NCI-H1694 (cell line): ENCODE measurements around the gene GRK6.
"Not testable (repeated sequence)": the region's sequence is repeated elsewhere in the genome, so short reads cannot be mapped to it uniquely, and the experiment has no call there.

Experiments
- DNase-seq: peaks from one replicate; lab custom pipeline; 2025; lab: John Stamatoyannopoulos, UW

Gene GRK6

GRCh38 chr5:177399997-177400868 is 26.2 kb upstream of the GRK6 start, which contains the start of gene PFN3:
Gene PFN3 (minus strand): TSS chr5:177400661. CDS start chr5:177400576, 85 bp downstream.
- no peak for DNase-seq

DNA sequence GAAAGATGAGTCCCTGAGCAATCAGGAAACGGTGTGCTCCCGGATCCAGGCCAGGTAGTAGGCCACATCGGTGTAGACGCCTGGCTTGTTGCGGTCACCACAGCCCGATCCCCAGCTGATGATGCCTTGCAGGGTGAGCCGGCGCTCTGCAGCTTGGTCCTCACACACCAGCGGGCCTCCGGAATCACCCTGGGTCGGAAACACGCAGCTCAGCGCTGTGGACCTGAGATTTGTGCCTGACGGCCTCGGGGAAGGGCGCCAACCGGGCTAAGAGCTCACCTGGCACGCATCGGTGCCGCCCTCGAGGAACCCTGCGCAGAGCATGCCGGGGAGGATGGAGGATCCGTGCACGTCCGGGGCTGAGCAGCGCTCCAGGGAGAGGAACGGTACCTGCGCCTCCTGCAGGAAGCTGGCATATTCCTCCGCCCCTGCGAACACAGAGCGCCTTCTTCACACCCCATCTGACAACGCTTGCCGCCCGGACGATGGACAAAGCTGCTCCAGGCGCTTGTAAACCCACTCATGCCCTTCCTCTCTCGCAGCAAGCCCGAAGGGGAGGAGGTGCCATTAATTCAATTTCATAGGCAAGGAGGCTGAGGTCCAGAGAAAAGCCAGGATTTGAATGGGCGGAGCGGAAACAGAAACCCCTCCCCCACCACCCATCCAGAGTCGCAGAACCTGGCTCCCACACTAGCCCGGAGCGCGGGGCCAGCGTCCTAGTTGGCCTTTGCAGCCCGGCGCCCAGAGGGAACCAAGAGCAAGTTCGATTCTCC is 24.0 kb upstream of the GRK6 start:
- peak; percentile 24 for DNase-seq

DNA sequence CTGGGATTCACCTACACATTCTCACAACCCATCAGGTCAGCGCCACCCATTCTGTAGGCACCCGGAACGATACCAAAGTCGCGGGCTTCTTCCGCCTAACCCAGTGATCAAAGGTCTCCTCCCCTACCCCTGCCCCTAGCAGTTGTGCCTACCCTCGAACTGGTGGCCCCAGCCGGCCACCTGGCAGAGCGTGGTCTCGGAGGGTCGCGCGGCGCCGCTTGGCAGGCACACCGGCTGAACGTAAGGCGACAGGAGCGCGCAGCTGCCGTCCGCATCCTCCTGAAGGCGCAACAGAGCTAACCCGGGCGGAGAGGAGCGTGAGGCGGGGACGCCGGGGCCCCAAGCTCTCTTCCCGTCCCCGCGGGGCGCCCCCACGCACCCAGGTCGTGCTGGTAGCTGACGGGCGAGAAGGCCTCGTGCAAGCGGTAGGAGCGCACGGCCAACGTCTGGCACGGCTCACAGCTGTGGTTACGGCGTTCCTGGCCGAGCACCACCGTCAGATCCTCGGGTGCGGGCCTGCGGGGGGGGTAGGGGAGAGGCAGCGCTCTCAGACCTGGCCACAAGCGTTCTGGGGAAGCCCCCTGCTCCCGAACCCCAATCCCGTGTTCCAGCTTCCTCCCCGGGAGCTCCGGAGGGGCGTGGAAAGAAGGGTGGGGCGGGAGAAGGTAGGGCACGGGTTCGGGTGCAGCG is 23.2 kb upstream of the GRK6 start:
- no peak for DNase-seq

- peak; percentile 38 for DNase-seq
Measured at GRCh38 chr5:177403792-177404640, 22.5 kb upstream of the GRK6 start.

DNA sequence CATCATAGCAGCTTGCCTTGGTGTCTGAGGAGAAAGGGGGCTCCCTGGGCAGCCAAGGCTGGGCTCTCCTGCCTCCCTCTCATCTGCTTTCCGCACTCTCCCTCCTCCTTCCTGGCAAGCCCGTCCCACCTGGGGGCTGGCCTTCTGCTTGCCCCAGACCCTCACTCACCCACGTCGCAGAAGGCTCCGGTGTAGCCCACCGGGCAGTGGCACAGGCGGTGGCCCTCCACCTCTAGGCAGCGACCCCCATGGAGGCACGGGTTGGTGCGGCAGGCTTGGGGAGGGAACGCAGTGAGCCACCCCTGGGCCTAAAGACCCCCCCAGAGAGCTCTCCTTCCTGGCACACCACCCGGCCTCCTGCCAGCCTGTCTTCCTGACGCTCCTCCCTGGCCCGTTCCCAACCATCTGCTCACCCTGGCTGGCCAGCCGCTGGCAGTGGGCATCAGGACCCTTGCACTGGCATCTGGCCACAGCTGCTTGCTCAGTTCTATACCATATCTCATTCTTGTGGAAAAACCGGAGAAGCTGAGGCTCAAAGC is 21.8 kb upstream of the GRK6 start:
- DNase-seq: no peak

GRCh38 chr5:177405312-177405711 is 21.2 kb upstream of the GRK6 start:
- no peak for DNase-seq

DNA sequence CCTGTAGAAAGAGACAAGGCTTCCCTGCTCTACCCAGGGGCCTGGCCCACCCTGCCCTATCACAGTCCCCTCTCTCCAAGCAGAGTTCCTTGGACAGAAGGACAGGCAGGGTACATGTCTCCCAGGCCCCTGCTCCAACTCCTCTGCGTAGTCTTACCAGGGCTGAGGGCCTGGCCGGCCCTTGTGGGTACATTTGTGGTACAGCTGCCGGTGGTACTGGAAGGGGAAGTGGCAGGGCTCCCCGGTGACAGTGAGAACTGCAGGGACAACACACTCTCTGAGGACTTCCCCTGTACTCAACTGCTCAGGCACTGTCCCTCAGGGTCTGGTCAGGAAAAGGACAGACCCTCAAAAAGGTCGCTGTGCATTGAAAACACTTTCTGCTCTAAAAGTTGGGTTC is 20.7 kb upstream of the GRK6 start:
- DNase-seq: no peak

- DNase-seq: no peak
Measured at GRCh38 chr5:177409043-177409801, 17.3 kb upstream of the GRK6 start, which contains the start of gene F12. Gene F12 (minus strand): TSS chr5:177409564. CDS start chr5:177409527, 37 bp downstream.

GRCh38 chr5:177410575-177410974 is 15.9 kb upstream of the GRK6 start:
- no peak for DNase-seq

GRCh38 chr5:177412603-177413233 is 13.8 kb upstream of the GRK6 start:
- no peak for DNase-seq

- DNase-seq: no peak
Measured at GRCh38 chr5:177414481-177414880, 12.0 kb upstream of the GRK6 start.

- not testable (repeated sequence) for DNase-seq
Measured at GRCh38 chr5:177417081-177417480, 9.4 kb upstream of the GRK6 start.

DNA sequence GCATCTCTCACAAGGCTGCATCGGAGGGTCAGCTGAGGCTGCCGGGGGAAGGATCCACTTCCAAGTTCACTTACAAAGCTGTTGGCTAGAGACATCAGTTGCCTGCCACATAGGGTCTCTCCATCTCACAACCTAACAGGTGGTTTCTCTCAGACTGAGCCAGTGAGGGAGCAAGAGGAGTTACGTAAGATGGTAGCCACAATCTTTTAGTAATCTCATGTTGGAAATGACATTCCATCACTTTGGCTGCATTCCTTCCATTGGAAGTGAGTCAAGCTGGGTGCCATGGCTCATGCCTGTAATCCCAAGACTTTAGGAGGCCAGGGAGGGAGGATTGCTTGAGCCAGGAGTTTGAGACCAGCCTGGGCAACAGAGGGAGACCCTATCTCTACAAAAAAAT is 7.4 kb upstream of the GRK6 start:
- DNase-seq: no peak

DNA sequence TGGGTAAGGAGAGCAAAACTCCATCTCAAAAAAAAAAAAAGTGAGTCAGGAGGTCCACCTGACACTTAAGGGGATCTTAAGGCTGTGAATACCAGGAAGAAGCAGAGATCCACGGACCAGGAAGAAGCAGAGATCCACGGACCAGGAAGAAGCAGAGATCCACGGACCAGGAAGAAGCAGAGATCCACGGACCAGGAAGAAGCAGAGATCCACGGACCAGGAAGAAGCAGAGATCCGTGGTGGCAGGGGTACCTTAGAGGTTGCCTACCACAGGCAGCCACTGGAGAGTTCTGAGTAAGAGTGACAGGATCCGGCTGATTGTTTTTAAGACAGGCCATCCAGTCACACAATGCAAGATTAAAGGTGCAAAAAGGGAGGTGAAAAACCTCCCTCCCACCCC is 6.0 kb upstream of the GRK6 start:
- not testable (repeated sequence) for DNase-seq

DNA sequence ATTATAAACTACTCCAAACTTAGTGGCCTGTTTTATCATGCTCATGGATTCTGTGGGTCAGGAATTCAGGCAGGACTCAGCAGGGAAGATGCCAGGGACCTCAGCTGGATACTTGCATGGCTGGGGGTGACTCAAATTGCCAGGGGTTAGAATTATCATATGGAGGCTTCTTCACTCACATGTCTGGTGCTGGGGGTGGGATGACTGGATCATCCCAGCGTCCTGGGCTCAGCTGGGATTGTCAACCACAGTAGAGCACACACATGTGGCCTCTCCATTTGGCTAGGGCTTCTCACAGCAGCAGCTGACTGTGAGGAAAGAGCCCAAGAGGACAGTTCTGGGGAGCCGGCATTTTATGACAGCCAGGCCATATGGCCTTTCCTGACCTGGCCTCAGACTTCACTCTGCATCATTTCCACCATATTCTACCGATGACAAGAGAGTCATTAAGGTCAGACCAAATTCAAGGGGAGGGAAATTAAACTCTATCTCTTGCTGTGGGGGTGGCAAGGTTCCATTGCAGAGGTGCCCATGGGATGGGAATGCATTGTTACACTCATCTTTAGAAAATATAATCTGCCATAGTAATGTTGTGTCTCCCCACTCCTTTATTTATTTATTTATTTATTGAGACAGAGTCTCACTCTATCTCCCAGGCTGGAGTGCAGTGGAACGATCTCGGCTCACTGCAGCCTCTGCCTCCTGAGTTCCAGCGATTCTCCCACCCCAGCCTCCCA is 5.2 kb upstream of the GRK6 start:
- DNase-seq: no peak

GRCh38 chr5:177423671-177424070 is 2.8 kb upstream of the GRK6 start:
- DNase-seq: no peak

- no peak for DNase-seq
Measured at GRCh38 chr5:177425196-177425800, 1.2 kb upstream of the GRK6 start.

- peak; percentile 99 for DNase-seq
Measured at GRCh38 chr5:177425801-177426565, 493 bp upstream of the GRK6 start.
